ENCODE data around the gene ZNF664. TPM values are rescaled to one million over a fixed set of nuclear protein-coding genes. Genes with fewer than 3 reads are reported as not detected.

Gene ZNF664
- total and polyA plus RNA-seq, 2 of the 8 experiments (the other 6 are each of a cell fraction or from before 2014, with no cell fraction given), result 22.8 to 51.4 TPM

- Histone ChIP-seq H3K4me2 (ENCODE audit: insufficient read depth in 1 of 2, low read depth in 2 of 2, low read length in 2 of 2) (no peak overlapping the region), H3K23me2 (ENCODE audit: low read depth, low read length) (no peaks in the 10 kb centered on the region), H2BK120ac (replicated peaks; ENCODE audit: low read depth, low read length) (no peak overlapping the region), H3K27me3 (replicated peaks in 1 of 4; ENCODE audit: control insufficient read depth in 3 of 4, extremely low read depth in 1 of 4, insufficient read depth in 3 of 4, low read length in 3 of 4) (peaks cover 0 to 9% (median 1%) of the 10 kb centered on the region in 4 experiments; a peak in 3 of 7 replicates), H3K79me1 (ENCODE audit: low read depth, low read length) (no peaks in the 10 kb centered on the region), H3K14ac (ENCODE audit: insufficient read length) (no peak overlapping the region), H3K79me2 (ENCODE audit: control insufficient read depth in 1 of 2, insufficient read depth in 2 of 2, low read length in 2 of 2) (no peaks in the 10 kb centered on the region), H3K4ac (replicated peaks; ENCODE audit: insufficient read length, low read depth, low read length) (no peak overlapping the region), H3K56ac (replicated peaks; ENCODE audit: insufficient read length, low read depth, low read length) (no peak overlapping the region), H3K4me1 (replicated peaks in 1 of 4; ENCODE audit: control insufficient read depth in 3 of 4, insufficient read depth in 4 of 4, low read length in 3 of 4) (no peaks in the 10 kb centered on the region), H3K9ac (replicated peaks in 1 of 4; ENCODE audit: extremely low read depth in 1 of 4, low read depth in 3 of 4, low read length in 3 of 4) (no peak overlapping the region), H2BK15ac (ENCODE audit: low read length) (no peak overlapping the region), H4K20me1 (replicated peaks in 1 of 2; ENCODE audit: control insufficient read depth in 1 of 2, insufficient read depth in 2 of 2, low read length in 2 of 2) (no peaks in the 10 kb centered on the region), H4K5ac (ENCODE audit: insufficient read length, low read depth, low read length) (no peak overlapping the region), H3K9me3 (ENCODE audit: insufficient read depth in 2 of 2, low read depth in 1 of 2, low read length in 1 of 2) (no peaks in the 10 kb centered on the region; a peak in 1 of 4 replicates), H4K8ac (ENCODE audit: extremely low read depth, insufficient read depth, low read length) (no peak overlapping the region), H2AK5ac (ENCODE audit: low read depth, low read length) (no peak overlapping the region), H2BK20ac (ENCODE audit: low read length) (no peak overlapping the region), H3K27ac (ENCODE audit: low read depth, low read length) (no peak overlapping the region), H3K18ac (ENCODE audit: extremely low read depth, low read length) (no peak overlapping the region), H3K36me3 (ENCODE audit: control insufficient read depth in 2 of 4, insufficient read depth in 4 of 4, low read length in 3 of 4) (no peaks in the 10 kb centered on the region), H3K4me3 (ENCODE audit: extremely low read depth in 1 of 4, insufficient read depth in 2 of 4, low read depth in 3 of 4, low read length in 4 of 4) (no peak overlapping the region), H3K23ac (ENCODE audit: insufficient read length) (no peak overlapping the region), H2AFZ (ENCODE audit: low read length) (no peak overlapping the region), H2BK12ac (ENCODE audit: low read depth, low read length) (no peak overlapping the region), H2BK5ac (ENCODE audit: low read depth, low read length) (no peak overlapping the region), H4K91ac (replicated peaks; ENCODE audit: insufficient read length, low read length) (no peak overlapping the region)
- no peak for DNase-seq (ENCODE audit: low read depth in 1 of 2, low spot score in 2 of 2)
- ChIA-PET CTCF (ENCODE audit: partially characterized antibody) (interaction anchor here (0.6 to 3.3 kb wide), 7 partner anchors 16 to 97 kb away, joined by 3 to 11 read pairs (median 4); no protein-coding TSS in a partner anchor), POLR2A (ENCODE audit: partially characterized antibody) (no interaction called here)
- TF ChIP-seq NRF1 (IDR thresholded peaks at IDR 0.05; ENCODE audit: low read depth, low read length), result no peak
- no peak for TF ChIP-seq EGR1 (IDR thresholded peaks at IDR 0.05; ENCODE audit: borderline replicate concordance, low read depth, low read length)
- WGBS, 2 experiments (ENCODE audit: extremely low coverage in 1 of 2, insufficient coverage in 1 of 2, insufficient read length in 1 of 2, insufficient replicate concordance in 2 of 2, low coverage in 1 of 2, low lambda C conversion rate in 2 of 2, missing lambda C conversion rate in 1 of 2), result 85% methylated on average over 16 of the region's 16 CpGs; no CpG with 5 or more reads in 1 of the 2 experiments
- no peak for FAIRE-seq
Measured at GRCh38 chr12:123942911-123943648, 29.9 kb upstream of the ZNF664 start.
